CD4-positive, alpha-beta T cell treated with Interleukin-6 for 4 hours (primary cell): Measurements from ENCODE around the gene G2E3.

Experiments used
- DNase-seq: peaks from one replicate; pipeline ENCODE4 v3.0.0-alpha.2; 2020; ENCODE audit warnings: mixed read lengths

The G2E3 gene

DNA sequence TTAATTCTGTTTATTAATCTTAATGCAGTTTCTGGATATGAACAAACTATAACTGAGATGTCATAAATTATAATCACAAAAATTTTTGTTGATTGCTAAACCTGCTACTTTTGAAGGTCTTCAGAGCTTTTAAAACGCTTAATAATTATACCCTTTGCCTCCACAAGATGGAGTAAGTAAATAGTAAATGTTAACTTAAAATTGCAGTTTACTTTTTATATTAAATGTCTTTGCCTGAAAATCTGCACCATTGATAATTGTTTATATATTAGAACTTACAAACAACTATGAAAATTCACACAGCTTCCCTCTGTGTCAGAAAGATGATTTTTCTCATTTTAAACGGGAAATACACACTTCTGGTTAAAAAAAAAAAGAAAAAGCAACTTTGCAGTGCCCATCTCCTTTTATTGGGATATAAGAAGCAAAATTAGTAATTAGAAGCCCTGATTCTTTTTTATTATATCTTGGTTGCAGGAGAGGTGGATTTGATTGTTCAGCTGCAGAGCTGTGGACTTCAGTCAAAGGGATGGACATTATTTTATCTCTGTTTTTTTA is 98.7 kb downstream of the G2E3 start:
- no peak for DNase-seq

DNA sequence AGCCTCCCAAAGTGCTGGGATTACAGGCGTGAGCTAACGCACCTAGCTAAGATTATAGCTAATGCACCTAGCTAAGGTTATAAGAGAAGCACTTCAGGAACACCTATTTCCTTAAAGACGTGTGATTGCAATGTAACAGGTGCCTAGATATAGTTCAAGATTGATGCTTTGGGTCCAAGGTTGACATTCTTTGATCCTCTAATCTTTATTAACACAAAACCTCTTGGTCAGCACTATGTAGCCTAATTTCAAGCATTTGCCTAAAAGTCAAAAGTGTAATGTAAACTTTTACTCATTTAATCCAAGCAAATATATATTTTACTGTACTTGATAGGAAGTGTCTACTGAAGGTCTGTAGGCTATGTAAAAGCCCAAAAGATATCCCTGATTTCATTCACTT is 99.7 kb downstream of the G2E3 start:
- no peak for DNase-seq

DNA sequence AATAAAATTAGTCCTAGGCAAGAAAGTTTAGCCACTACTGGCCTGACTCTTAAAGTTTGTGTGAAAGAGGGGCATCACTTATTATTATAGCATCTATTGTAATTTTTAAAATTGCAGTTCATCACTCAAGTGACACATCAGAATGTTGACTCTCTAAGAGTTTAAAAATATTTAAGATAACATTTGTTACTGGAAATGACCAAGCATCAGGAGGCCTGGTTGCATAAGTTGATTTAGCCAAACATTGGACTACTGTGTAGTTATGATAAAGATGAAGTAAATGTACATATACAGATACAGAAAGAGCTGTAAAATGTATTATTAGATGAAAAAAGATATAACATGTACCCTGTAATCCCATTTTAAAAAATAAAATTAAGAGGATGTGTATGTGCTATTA is 110.6 kb downstream of the G2E3 start:
- no peak for DNase-seq
